ENCODE results near the gene NGLY1.

The NGLY1 gene

GRCh38 chr3:25789596-25790556, 6.6 kb upstream of the NGLY1 start, which contains the start of gene OXSM:
TSS of gene OXSM (plus strand) at chr3:25790090. CDS start at chr3:25791021, 931 bp downstream.
- WGBS (ENCODE audit: extremely low coverage, insufficient coverage, low lambda C conversion rate) = no CpG with 5 or more reads among the region's 56 CpGs
- DNase-seq = peak; percentile 86
- H4K5ac ChIP-seq (ENCODE audit: low read length) = no peak within 1 kb of the TSS
- H3K23ac ChIP-seq (ENCODE audit: low read length) = no peak within 1 kb of the TSS
- H3K79me1 ChIP-seq (ENCODE audit: low read length) = no peaks in the 10 kb centered on the region
- no peak within 1 kb of the TSS for H3K4ac ChIP-seq (ENCODE audit: low read depth, low read length)
- no peaks in the 10 kb centered on the region for H3K79me2 ChIP-seq (ENCODE audit: control insufficient read depth, insufficient read depth, low read length)
- no peak within 1 kb of the TSS for H2BK5ac ChIP-seq (ENCODE audit: low read length)
- no peaks in the 10 kb centered on the region for H3K27me3 ChIP-seq (ENCODE audit: insufficient read depth, low read length, poor library complexity)
- H3K56ac ChIP-seq (ENCODE audit: low read length) = peak within 1 kb of the TSS; percentile 65
- peak within 1 kb of the TSS; percentile 16 for H3K4me3 ChIP-seq (ENCODE audit: low read length)
- peak within 1 kb of the TSS; percentile 13 for H3K4me2 ChIP-seq (ENCODE audit: low read length)
- peak within 1 kb of the TSS; percentile 41 for H3K9ac ChIP-seq (ENCODE audit: low read length)
- H3K4me1 ChIP-seq (ENCODE audit: control insufficient read depth, low read depth, low read length) = no peaks in the 10 kb centered on the region
- no peak within 1 kb of the TSS for H2BK15ac ChIP-seq (replicated peaks; ENCODE audit: low read depth)
- H3K18ac ChIP-seq (ENCODE audit: low read length) = no peak within 1 kb of the TSS
- peak within 1 kb of the TSS; percentile 19 for H3K27ac ChIP-seq (ENCODE audit: low read depth, low read length)
- no peaks in the 10 kb centered on the region for H3K36me3 ChIP-seq (ENCODE audit: control insufficient read depth, insufficient read depth, low read length)
- H2AK5ac ChIP-seq (ENCODE audit: low read length) = no peak within 1 kb of the TSS
- no peak within 1 kb of the TSS for H4K8ac ChIP-seq (ENCODE audit: low read depth, low read length)
- H2BK120ac ChIP-seq (ENCODE audit: low read depth, low read length) = no peak within 1 kb of the TSS

- H3K79me1 ChIP-seq (ENCODE audit: low read length) = no peaks in the 10 kb centered on the region
- peak overlapping the region; percentile 13 for H3K4me2 ChIP-seq (ENCODE audit: low read length)
- no peak overlapping the region for H3K4me3 ChIP-seq (ENCODE audit: low read length)
- no CpG with 5 or more reads among the region's 2 CpGs for WGBS (ENCODE audit: extremely low coverage, insufficient coverage, low lambda C conversion rate)
- H2BK15ac ChIP-seq (replicated peaks; ENCODE audit: low read depth) = no peak overlapping the region
- no peak overlapping the region for H3K56ac ChIP-seq (ENCODE audit: low read length)
- H3K79me2 ChIP-seq (ENCODE audit: control insufficient read depth, insufficient read depth, low read length) = no peaks in the 10 kb centered on the region
- H3K36me3 ChIP-seq (ENCODE audit: control insufficient read depth, insufficient read depth, low read length) = no peaks in the 10 kb centered on the region
- no peaks in the 10 kb centered on the region for H3K27me3 ChIP-seq (ENCODE audit: insufficient read depth, low read length, poor library complexity)
- H3K4ac ChIP-seq (ENCODE audit: low read depth, low read length) = no peak overlapping the region
- DNase-seq = no peak
- H3K27ac ChIP-seq (ENCODE audit: low read depth, low read length) = no peak overlapping the region
- peak overlapping the region; percentile 41 for H3K9ac ChIP-seq (ENCODE audit: low read length)
- H3K18ac ChIP-seq (ENCODE audit: low read length) = no peak overlapping the region
- no peak overlapping the region for H2AK5ac ChIP-seq (ENCODE audit: low read length)
- no peak overlapping the region for H2BK120ac ChIP-seq (ENCODE audit: low read depth, low read length)
- H3K23ac ChIP-seq (ENCODE audit: low read length) = no peak overlapping the region
- no peak overlapping the region for H4K5ac ChIP-seq (ENCODE audit: low read length)
- H3K4me1 ChIP-seq (ENCODE audit: control insufficient read depth, low read depth, low read length) = no peaks in the 10 kb centered on the region
- H2BK5ac ChIP-seq (ENCODE audit: low read length) = no peak overlapping the region
- no peak overlapping the region for H4K8ac ChIP-seq (ENCODE audit: low read depth, low read length)
Measured at GRCh38 chr3:25789209-25789595, 6.0 kb upstream of the NGLY1 start.

- no peaks in the 10 kb centered on the region for H3K36me3 ChIP-seq (ENCODE audit: control insufficient read depth, insufficient read depth, low read length)
- no peak overlapping the region for H3K27ac ChIP-seq (ENCODE audit: low read depth, low read length)
- no peaks in the 10 kb centered on the region for H3K79me2 ChIP-seq (ENCODE audit: control insufficient read depth, insufficient read depth, low read length)
- H3K4ac ChIP-seq (ENCODE audit: low read depth, low read length) = no peak overlapping the region
- H4K5ac ChIP-seq (ENCODE audit: low read length) = no peak overlapping the region
- H3K4me1 ChIP-seq (ENCODE audit: control insufficient read depth, low read depth, low read length) = peaks cover 2% of the 10 kb centered on the region
- H3K27me3 ChIP-seq (ENCODE audit: insufficient read depth, low read length, poor library complexity) = no peaks in the 10 kb centered on the region
- H2BK5ac ChIP-seq (ENCODE audit: low read length) = no peak overlapping the region
- no peak overlapping the region for H3K4me2 ChIP-seq (ENCODE audit: low read length)
- no peak for DNase-seq
- H3K4me3 ChIP-seq (ENCODE audit: low read length) = no peak overlapping the region
- no peak overlapping the region for H2BK120ac ChIP-seq (ENCODE audit: low read depth, low read length)
- H3K18ac ChIP-seq (ENCODE audit: low read length) = no peak overlapping the region
- H3K56ac ChIP-seq (ENCODE audit: low read length) = no peak overlapping the region
- no peaks in the 10 kb centered on the region for H3K79me1 ChIP-seq (ENCODE audit: low read length)
- no peak overlapping the region for H4K8ac ChIP-seq (ENCODE audit: low read depth, low read length)
- H2AK5ac ChIP-seq (ENCODE audit: low read length) = no peak overlapping the region
- no peak overlapping the region for H3K23ac ChIP-seq (ENCODE audit: low read length)
- H2BK15ac ChIP-seq (replicated peaks; ENCODE audit: low read depth) = no peak overlapping the region
- no peak overlapping the region for H3K9ac ChIP-seq (ENCODE audit: low read length)
- no CpG with 5 or more reads among the region's 3 CpGs for WGBS (ENCODE audit: extremely low coverage, insufficient coverage, low lambda C conversion rate)
Measured at GRCh38 chr3:25787689-25788088, 4.4 kb upstream of the NGLY1 start.

GRCh38 chr3:25785826-25786225, 2.6 kb upstream of the NGLY1 start:
- Histone ChIP-seq H3K79me1 (ENCODE audit: low read length) (peaks cover 2% of the 10 kb centered on the region), H3K79me2 (ENCODE audit: control insufficient read depth, insufficient read depth, low read length) (peaks cover 2% of the 10 kb centered on the region), H4K5ac (ENCODE audit: low read length) (no peak overlapping the region), H2BK120ac (ENCODE audit: low read depth, low read length) (no peak overlapping the region), H4K8ac (ENCODE audit: low read depth, low read length) (no peak overlapping the region), H3K18ac (ENCODE audit: low read length) (no peak overlapping the region), H3K9ac (ENCODE audit: low read length) (no peak overlapping the region), H3K4me1 (ENCODE audit: control insufficient read depth, low read depth, low read length) (peaks cover 5% of the 10 kb centered on the region), H2BK15ac (replicated peaks; ENCODE audit: low read depth) (no peak overlapping the region), H2AK5ac (ENCODE audit: low read length) (no peak overlapping the region), H3K23ac (ENCODE audit: low read length) (no peak overlapping the region), H3K4me2 (ENCODE audit: low read length) (no peak overlapping the region), H3K27me3 (ENCODE audit: insufficient read depth, low read length, poor library complexity) (no peaks in the 10 kb centered on the region), H2BK5ac (ENCODE audit: low read length) (no peak overlapping the region), H3K4me3 (ENCODE audit: low read length) (no peak overlapping the region), H3K27ac (ENCODE audit: low read depth, low read length) (no peak overlapping the region), H3K36me3 (ENCODE audit: control insufficient read depth, insufficient read depth, low read length) (no peaks in the 10 kb centered on the region), H3K56ac (ENCODE audit: low read length) (no peak overlapping the region), H3K4ac (ENCODE audit: low read depth, low read length) (no peak overlapping the region)
- no peak for DNase-seq
- WGBS (ENCODE audit: extremely low coverage, insufficient coverage, low lambda C conversion rate) = no CpG with 5 or more reads among the region's 3 CpGs

- no peak overlapping the region for H3K27ac ChIP-seq (ENCODE audit: low read depth, low read length)
- DNase-seq = no peak
- H3K4me2 ChIP-seq (ENCODE audit: low read length) = no peak overlapping the region
- no peak overlapping the region for H3K4ac ChIP-seq (ENCODE audit: low read depth, low read length)
- no peak overlapping the region for H2BK5ac ChIP-seq (ENCODE audit: low read length)
- no peak overlapping the region for H3K4me3 ChIP-seq (ENCODE audit: low read length)
- peaks cover 2% of the 10 kb centered on the region for H3K79me1 ChIP-seq (ENCODE audit: low read length)
- no peak overlapping the region for H3K56ac ChIP-seq (ENCODE audit: low read length)
- no peaks in the 10 kb centered on the region for H3K36me3 ChIP-seq (ENCODE audit: control insufficient read depth, insufficient read depth, low read length)
- H2BK120ac ChIP-seq (ENCODE audit: low read depth, low read length) = no peak overlapping the region
- no peak overlapping the region for H3K23ac ChIP-seq (ENCODE audit: low read length)
- H3K9ac ChIP-seq (ENCODE audit: low read length) = no peak overlapping the region
- WGBS (ENCODE audit: extremely low coverage, insufficient coverage, low lambda C conversion rate) = no CpG with 5 or more reads among the region's 1 CpG
- no peak overlapping the region for H2AK5ac ChIP-seq (ENCODE audit: low read length)
- no peak overlapping the region for H4K8ac ChIP-seq (ENCODE audit: low read depth, low read length)
- H3K4me1 ChIP-seq (ENCODE audit: control insufficient read depth, low read depth, low read length) = peaks cover 5% of the 10 kb centered on the region
- H4K5ac ChIP-seq (ENCODE audit: low read length) = no peak overlapping the region
- H2BK15ac ChIP-seq (replicated peaks; ENCODE audit: low read depth) = no peak overlapping the region
- H3K79me2 ChIP-seq (ENCODE audit: control insufficient read depth, insufficient read depth, low read length) = peaks cover 2% of the 10 kb centered on the region
- no peaks in the 10 kb centered on the region for H3K27me3 ChIP-seq (ENCODE audit: insufficient read depth, low read length, poor library complexity)
- H3K18ac ChIP-seq (ENCODE audit: low read length) = no peak overlapping the region
Measured at GRCh38 chr3:25784971-25785370, 1.7 kb upstream of the NGLY1 start.

Measured in mesendoderm (in vitro differentiated cells).